NCI-H2081 treated with DMSO at 0.1 percent for 48 hours (cell line): ENCODE data around the gene RPA1.
"Not testable (repeated sequence)": the region's sequence is repeated elsewhere in the genome, so short reads cannot be mapped to it uniquely, and the experiment has no call there.

Source experiments
- DNase-seq: peaks from one replicate; lab custom pipeline; 2025; lab: John Stamatoyannopoulos, UW

Gene RPA1

DNA sequence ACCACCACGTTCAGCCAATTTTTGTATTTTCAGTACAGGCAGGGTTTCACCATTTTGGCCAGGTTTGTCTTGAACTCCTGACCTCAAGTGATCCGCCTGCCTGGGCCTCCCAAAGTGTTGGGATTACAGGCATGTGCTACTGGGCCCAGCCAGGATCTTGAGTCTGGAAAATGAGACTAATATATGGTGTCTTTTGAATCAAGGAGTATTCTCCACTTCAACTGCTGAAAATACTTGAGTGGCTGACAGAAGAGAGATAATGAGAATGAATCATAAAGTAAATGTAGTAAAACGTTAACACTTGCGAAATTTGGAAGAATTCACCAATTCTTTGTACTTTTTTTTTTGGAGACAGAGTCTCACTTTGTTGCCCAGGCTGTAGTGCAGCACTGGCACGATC is 16.7 kb upstream of the RPA1 start:
- no peak for DNase-seq

DNA sequence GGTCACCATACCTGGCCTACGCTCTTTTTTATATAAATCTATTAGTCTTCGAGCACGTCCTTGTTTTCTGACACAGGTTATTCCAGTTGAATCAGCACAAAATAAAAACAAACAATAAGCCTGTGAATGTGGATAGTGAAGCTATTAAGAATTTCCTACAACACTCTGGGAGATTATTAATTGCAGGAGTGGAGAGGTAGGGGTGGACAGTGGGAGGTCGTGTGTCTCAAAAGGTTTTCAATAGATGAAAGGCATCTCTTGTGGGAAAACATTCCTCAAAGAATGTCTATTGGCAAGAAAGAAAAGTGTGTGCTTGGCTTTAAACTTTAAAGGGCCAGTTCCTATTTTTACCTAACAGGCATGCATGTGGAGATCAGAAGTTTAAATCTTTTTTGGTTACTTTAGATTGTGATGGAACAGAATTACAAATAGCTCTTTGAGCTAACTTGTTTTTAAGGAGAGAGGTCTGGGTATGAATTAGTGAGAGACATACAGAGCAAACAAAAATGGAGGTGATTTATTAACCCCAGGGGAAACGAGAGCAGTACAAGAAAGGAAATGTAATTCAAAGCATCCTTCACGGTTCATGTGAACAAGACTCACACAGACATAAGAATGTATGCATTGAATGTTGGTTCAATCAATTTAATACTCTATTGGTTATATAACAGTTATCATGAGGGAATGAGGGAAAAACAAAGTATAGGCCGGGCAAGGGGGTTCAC is 9.1 kb upstream of the RPA1 start:
- no peak for DNase-seq

DNA sequence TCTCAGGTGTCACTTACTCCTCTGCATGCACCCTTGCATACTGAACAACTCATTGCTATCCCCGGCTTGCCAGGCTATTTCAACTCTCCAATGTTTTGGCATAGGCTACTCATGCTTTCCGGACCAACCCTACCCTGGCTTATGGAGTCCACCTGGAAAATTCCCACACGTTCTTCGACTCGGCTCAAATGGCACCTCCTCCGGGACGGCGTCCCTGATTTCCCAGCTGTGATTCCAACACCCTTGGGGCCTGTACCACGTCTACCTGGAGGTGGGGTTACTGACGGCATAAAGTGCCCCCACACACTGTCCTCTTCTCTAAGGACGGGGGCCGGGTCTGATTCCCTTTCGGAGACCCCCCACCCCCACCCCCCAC is 601 bp upstream of the RPA1 start:
- DNase-seq, result no peak

DNA sequence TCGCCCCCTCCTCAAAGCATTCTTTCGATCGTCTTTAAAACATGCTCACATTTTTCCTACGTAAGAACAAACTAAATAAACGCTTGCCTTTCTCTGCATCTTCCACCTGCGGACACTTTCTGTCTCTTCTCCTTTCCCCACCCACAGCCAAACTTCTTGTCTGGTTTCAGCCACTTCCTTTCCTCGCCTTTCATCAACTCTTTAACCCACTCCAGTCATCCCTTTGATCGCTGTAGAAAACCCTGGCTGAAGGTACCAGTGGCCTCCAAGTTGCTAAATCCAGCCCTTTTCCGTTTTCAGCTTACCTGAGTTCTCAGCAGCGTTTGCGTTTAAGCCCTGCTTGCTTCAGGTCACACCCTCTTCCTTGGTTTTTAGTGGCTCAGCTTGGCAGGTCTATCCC is 483 bp downstream of the RPA1 start:
- DNase-seq, result no peak

DNA sequence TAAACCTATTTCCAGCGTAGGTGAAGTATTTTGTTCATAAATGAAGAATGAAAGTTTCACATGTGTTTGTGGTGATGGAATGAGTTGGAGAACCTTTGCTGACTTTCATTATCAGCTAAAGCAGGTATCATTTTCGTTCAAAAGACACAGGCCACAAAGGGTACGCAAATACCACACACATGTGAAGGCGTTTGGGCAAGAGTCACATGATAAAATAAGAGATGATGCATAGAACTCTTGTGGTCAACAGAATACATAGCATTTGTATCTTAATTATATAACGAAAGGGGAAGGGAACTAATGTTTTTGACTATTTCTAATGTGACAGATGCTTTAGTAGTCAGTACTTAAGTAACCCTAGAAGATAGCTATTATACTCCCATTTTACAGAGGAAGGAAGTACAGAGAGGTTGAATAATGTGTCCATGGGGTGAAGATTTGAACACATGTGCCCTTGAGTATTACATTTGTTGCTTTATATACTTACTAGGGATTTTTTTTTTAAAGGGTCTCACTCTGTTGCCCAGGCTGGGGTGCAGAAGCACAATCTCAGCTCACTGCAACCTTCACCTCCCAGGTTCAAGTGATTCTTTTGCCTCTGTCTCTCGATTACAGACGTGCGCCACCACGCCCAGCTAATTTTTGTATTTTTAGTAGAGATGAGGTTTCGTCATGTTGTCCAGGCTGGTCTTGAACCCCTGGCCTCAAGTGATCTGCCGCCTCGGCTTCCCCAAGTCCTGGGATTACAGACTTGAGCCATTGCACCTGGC is 4.8 kb downstream of the RPA1 start:
- no peak for DNase-seq

DNA sequence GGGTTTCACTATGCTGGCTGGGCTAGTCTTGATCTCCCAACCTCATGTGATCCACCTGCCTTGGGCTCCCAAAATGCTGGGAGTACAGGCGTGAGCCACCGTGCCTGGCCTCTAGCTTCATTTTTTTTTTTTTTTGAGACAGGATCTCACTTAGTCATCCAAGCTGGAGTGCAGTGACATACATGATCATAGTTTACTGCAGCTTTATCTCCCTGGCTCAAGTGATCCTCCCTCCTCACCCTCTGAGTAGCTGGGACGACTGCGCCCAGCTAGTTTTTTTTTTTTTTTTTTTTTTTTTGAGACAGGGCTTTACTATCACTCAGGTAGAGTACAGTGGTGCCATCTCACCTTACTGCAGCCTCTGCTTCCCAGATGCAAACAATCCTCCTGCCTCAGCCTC is 9.7 kb downstream of the RPA1 start:
- DNase-seq, result no peak

DNA sequence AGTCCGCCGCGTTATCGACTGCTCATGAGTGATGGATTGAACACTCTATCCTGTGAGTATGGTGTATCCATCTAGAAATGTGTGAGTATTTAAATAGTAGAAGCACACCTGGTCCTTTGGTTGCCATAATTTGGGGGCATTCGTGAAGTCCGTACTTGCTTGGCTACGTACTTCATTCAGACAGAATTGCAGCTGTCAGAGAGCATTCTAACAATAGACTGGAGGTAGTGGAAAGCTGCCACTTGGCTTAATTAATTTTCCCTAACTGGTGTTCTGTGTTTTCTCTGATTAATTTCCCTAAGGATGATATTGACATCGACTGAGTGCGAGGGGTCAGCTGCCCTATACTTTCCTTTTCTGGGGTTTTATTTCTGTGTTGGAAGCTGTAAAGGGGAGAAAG is 14.1 kb downstream of the RPA1 start:
- no peak for DNase-seq

DNA sequence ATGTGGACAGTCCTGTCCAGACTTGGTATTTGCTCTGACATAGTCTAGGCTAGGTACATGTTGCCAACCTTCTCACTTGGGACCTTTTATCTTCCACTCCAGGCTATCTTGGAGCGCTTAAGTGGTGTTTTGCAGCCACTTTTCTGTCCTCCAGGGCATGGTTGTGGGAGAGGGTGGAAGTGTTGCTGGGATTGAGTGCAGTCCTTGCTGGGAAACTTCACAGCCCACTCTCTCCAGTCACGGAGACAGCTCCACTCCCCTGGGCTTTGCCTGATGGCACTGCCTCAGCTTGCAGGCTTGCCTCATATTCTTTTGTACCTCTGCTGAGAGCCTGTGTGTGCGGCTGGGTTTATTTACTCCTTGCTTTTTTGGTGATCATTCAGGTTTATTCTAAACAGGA is 17.4 kb downstream of the RPA1 start:
- DNase-seq, result no peak

DNA sequence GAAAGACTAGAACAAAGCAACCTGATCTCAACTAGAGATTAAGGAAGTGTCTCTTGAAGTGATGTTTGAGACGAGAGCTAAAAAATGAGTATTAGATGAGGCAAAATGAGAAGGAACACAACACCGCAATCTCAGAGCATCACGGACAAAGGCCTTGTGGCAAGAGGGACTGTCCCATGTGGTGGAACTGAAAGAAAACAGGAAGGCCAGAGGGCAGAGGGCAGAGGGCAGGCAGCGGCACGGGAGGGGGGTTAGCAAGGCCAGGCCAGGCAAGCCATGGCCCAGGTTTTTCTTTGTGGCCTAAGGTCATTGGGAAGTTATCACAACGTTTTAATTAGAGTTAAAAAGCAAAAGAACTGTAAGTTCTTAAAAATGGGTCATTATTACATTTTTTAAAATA is 22.5 kb downstream of the RPA1 start:
- no peak for DNase-seq

DNA sequence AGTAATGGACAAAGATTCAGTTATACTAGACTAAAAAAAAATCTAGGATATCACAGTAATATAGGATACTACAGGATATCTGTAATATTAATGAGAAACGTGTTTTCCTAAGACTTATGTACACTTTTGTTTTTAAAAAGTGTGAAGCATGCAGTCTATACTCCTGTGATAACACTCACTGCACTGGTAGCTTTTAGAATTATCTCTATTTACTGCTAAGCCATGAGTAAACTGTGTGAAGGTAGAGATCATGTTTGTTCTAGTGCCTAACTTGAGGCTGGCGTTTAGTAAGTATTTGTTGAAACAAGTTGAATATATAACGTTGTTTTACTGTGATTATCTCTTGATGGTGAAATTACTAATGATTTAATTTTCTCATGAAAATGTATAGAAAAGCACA is 23.9 kb downstream of the RPA1 start:
- DNase-seq, result no peak

DNA sequence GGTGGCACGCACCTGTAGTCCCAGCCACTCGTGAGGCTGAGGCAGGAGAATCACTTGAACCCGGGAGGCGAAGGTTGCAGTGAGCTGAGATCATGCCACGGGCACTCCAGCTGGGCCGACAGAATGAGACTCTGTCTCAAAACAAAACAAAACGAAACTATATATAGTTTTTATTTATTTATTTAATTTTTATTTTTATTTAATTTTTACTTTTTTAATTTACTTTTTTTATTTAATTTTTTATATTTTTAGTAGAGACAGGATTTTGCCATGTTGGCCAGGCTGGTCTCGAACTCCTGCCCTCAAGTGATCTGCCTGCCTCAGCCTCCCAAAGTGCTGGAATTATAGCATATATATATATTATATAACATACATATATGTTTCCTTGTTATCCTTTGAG is 26.7 kb downstream of the RPA1 start:
- DNase-seq, result not testable (repeated sequence)

DNA sequence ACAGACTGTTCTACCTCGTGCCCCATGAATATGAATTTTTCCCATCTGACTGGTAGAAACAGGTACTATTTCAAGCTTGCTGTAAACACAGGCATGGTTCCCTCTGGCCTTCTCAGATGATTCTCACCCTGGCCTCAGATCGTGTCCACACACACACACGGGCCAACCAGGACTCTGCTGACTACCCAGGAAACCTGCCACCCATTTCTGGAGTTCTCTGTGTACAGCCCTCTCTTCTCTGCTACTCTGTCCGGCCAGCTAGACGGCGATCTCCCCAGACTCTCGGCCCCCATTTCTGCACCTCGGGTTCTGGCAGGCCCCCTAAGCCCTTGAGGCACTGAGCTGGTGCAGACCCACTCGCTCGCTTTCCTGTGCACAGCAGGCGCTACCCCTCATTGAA is 31.2 kb downstream of the RPA1 start:
- DNase-seq, result no peak

DNA sequence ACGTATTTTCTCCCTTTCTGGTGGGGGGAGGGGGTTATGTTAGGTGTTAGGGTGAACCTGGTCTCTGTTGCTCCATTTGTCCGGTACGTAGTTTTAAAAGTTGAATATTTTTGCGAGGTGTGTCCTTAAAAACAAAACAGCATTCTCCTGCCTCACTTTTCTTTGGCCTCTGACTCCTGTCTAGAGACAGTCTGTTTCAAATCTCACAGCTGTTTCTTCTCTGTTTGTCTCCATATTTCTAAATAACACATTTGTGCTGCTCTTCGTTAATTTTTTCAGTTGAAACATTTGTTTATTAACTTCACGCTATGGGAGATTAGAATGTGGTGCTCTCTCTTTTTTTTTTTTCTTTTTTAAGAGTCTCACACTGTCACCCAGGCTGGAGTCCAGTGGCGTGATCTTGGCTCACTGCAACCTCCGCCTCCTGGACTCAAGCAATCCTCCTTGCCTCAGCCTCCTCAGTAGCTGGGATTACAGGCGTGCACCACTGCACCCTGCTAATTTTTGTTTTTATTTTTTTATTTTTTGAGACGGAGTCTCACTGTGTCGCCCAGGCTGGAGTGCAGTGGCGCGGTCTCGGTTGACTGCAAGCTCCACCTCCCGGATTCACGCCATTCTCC is 31.7 kb downstream of the RPA1 start:
- no peak for DNase-seq

DNA sequence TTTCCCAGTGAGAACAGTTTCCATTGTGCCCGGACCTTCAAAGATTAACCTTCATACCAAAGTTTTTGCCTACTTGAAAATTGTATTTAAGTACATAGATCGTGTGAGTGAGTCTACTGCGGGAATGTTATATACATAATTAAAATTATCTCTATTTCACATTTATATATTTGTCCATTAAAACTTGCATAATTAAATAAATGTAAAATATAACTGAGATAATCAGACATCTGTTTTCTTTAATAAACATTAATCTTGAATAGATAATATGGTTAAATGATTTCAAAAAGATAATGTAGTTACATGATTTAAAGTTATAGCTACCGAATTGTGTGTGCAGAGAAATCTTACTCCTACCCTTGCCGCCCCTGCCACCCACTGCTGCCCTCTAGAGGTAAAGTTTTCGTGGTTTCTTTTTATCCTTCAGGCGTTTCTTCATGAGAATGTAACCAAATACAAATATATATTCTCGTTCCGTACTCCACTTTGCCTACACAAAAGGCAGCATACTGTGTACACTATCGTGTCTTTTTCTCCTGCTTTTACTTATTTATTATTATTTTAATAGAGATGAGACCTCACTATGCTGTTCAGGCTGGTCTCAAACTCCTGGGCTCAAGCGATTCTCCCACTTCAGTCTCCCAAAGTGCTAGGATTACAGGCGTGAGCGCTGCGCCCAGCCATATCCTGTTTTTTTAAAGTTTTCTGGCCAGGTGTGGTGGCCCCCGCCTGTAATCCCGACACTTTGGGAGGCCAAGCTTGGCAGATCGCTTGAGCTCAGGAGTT is 35.6 kb downstream of the RPA1 start:
- no peak for DNase-seq

DNA sequence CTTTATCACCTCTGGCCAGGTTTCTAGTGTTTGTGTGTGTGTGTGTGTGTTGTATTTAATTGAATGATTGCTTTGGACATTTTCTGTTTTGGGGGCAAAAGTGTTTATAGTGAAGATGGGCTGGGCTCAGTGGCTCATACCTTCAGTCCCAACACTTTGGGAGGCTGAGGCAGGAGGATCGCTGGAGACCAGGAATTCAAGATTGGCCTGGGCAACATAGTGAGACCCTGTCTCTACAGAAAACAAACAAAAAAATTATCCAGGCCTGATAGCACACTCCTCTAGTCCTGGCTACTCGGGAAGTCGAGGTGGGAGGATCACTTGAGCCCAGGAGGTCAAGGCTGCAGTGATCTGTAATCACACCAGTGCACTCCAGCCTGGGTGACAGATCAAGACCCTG is 37.5 kb downstream of the RPA1 start:
- DNase-seq, result no peak

DNA sequence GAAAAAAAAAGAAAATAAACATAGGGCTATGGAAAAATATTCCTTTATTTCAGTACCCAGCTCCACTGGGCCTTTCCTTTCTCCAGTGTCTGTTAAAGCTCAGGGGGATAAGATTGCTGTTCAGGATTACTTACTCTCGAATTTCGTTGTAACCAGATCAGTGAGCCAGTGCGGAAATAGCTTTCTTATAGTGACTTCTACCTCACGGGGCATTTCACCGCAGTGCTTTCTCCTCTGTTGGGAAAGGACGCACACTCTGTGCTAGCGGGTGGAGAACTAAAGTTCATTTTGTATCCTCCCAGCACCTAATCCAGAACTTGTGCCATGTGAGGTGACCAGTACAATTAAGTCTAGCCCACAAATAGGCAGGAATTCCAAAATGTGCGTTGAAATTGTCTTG is 38.3 kb downstream of the RPA1 start:
- no peak for DNase-seq

DNA sequence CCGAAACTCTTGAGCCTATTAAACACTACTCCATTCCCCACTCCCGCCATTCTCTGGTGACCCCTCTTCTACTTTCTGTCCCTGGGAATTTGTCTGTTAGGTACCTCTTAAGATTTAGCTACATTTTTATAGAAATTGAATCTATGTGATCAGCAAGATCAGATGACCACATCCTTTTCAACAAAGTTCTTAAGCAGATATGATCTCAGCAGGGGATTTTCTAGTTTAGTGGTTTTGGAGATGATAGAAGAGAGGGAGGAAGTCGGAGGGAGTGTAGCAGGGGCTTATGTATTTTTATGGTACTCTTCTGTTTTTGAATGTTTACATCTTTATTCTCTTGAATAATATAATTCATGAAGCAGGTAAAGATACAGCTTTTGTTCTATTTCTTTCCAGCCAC is 40.8 kb downstream of the RPA1 start:
- DNase-seq, result no peak

DNA sequence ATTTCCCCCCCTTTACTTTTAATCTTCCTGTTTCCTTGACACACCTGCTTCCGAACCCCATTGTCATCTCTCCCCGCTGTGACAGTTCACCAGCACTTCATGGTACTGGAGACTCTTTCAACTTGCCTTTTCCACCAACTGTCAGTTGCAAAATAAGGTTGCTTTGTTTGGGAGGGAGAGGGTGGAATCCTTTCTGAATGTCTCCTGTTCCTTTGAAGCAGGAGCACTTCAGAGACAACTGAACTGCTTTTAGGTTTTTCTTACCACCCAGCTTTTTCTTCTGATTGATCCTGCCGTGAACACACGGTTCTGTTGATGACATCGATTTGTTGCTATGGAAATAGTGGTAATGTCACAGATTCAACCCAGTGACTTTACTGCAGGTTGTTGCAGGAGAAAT is 42.0 kb downstream of the RPA1 start:
- DNase-seq, result no peak

DNA sequence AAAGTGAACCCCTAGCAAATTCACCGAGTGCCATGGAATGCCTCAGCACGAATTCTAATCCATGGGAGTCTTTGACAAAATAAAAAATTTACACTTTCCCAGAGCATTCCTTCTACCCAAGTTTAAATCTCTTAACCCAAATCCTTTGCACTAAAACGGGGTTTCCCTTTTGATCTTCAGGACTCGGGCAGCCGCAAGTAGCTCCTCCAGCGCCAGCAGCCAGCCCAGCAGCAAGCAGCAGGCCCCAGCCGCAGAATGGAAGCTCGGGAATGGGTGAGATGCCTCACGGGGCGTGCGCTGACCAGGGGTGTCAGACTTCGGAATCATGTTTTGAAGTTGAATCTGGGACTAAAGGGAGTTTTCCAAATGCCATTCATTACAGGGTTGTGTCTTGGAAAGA is 42.4 kb downstream of the RPA1 start:
- no peak for DNase-seq

DNA sequence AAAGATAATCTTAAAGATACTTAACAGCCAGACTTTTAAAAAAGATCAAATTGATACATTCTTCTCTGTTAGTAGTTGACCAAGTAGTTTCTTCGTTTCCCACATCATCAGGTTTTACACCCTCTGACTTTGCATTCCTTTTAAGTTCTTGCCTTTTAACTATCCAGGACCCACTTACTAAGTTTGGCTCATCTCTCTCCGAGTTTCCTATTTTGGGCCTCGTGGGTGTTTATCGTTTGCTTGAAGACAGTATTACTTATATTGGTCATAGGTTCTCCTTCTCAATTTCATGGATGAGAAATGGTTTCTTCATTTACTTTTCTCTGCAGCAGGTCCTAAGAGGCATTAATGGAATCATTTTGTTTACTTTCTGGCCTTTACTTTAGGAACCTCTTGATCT is 43.2 kb downstream of the RPA1 start:
- no peak for DNase-seq

DNA sequence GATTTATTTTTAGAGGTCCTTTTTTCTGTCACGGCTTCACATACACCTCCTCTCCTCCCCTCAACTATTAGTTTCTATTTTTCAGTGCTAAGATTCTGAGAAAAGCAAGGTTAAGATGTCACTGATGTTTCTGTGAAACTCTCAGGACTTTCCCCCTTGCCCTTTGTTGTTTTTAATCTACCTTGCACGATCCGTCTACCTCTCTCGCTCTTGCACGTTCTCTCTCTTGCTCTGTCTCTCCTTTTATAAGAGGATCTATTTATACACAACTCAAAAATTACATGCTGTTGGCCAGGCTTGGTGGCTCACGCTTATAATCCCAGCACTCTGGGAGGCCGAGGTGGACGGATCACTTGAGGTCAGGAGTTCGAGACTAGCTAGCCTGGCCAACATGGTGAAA is 43.6 kb downstream of the RPA1 start:
- DNase-seq, result no peak

DNA sequence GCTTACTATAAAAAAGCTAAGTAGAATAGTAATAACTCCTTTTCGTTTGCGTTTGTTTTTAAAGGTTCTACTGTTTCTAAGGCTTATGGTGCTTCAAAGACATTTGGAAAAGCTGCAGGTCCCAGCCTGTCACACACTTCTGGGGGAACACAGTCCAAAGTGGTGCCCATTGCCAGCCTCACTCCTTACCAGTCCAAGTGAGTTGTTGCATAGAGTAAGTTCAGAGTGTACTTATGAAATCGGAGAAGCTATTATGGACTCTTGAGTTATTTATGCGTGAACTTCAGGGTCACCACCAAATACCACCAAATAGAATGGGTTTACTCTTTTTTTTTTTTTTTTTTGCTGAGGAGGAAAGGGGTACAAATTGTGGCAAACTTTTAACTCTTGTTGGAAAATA is 45.8 kb downstream of the RPA1 start:
- no peak for DNase-seq
